ENCODE results near the gene USP32.

- TF ChIP-seq CTCF (IDR thresholded peaks at IDR 0.05) (no peak), POLR2A (IDR thresholded peaks at IDR 0.05) (no peak)
Measured at GRCh38 chr17:60164164-60164563, 227.8 kb downstream of the USP32 start.
